Activated CD8-positive, alpha-beta memory T cell treated with anti-CD3 and anti-CD28 coated beads, Interleukin-2, amount 50 U/mL, for 4 hours (primary cell): Measurements from ENCODE around the gene SLC17A5.
"Not testable (repeated sequence)": the region's sequence is repeated elsewhere in the genome, so short reads cannot be mapped to it uniquely, and the experiment has no call there.

Experiments used
- DNase-seq: peaks from one replicate; pipeline ENCODE4 v3.0.0-alpha.2; 2020

SLC17A5 gene

GRCh38 chr6:73565767-73566485 is 87.9 kb downstream of the SLC17A5 start:
- no peak for DNase-seq

GRCh38 chr6:73564578-73565345 is 89.0 kb downstream of the SLC17A5 start:
- no peak for DNase-seq

- no peak for DNase-seq
These were observed 91.2 kb downstream of the SLC17A5 start for GRCh38 chr6:73562558-73562957.

- no peak for DNase-seq
These were observed 92.9 kb downstream of the SLC17A5 start for GRCh38 chr6:73560853-73561407.

- DNase-seq = no peak
These were observed 93.5 kb downstream of the SLC17A5 start for GRCh38 chr6:73560182-73560732.

GRCh38 chr6:73559399-73559794 is 94.4 kb downstream of the SLC17A5 start:
- not testable (repeated sequence) for DNase-seq

- no peak for DNase-seq
These were observed 95.0 kb downstream of the SLC17A5 start for GRCh38 chr6:73558624-73559398.

- DNase-seq = no peak
These were observed 97.0 kb downstream of the SLC17A5 start for GRCh38 chr6:73556836-73557235.

GRCh38 chr6:73555380-73555949 is 98.3 kb downstream of the SLC17A5 start:
- DNase-seq = not testable (repeated sequence)

GRCh38 chr6:73551115-73551514 is 102.7 kb downstream of the SLC17A5 start:
- DNase-seq = not testable (repeated sequence)

- no peak for DNase-seq
These were observed 105.0 kb downstream of the SLC17A5 start for GRCh38 chr6:73548458-73549446.

GRCh38 chr6:73547036-73547435 is 106.8 kb downstream of the SLC17A5 start:
- DNase-seq = no peak
